ENCODE measurements around the gene PRKCB.
A peak's percentile ranks its signal among the peaks of the same experiment; 100 is the strongest.
"Not testable (repeated sequence)": the region's sequence is repeated elsewhere in the genome, so short reads cannot be mapped to it uniquely, and the experiment has no call there.

PRKCB gene

DNA sequence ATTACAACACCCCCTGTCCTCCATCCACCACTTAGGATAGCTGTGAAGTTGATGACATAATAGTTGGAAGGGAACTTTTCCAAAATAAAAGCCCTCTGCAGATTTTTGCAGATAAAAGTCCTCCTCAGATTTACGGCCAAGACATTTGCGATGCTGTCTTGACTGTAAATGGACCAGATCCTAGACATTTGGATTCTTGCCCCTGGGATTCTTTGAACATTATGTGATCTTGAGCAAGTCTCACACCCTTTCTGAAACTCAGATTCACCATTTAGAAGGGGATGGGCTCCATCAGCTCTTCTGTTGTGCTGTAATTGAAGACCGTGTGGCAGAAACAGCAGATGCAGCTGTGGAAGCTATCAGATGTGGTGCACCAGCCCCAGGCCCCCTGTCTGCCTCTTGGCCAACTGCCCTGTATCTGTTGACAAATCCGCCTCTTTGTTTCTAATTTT, 266.5 kb downstream of the PRKCB start:
- no peak for DNase-seq

DNA sequence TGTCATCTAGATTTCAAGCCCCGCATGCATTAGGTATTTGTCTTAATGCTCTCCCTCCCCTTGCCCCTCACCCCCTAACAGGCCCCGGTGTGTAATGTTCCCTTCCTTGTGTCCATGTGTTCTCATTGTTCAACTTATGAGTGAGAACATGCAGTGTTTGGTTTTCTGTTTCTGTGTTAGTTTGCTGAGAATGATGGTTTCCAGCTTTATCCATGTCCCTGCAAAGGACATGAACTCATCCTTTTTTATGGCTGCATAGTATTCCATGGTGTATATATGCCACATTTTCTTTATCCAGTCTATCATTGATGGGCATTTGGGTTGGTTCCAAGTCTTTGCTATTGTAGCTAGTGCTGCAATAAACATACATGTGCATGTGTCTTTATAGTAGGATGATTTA, 269.7 kb downstream of the PRKCB start:
- not testable (repeated sequence) for DNase-seq

DNA sequence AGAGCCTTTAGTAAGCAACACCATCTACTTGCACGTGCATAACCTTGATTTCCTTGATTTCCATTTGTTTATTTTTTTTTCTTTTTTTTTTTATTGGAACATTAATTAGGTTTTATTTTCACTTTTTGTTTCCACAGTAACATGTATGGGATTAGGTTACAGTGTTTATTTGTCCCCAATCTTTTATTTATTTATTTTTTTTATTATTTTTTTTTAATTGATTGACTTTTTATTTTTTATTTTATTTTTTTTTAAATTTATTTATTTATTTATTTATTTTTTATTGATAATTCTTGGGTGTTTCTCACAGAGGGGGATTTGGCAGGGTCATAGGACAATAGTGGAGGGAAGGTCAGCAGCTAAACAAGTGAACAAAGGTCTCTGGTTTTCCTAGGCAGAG, 272.3 kb downstream of the PRKCB start:
- not testable (repeated sequence) for DNase-seq

DNA sequence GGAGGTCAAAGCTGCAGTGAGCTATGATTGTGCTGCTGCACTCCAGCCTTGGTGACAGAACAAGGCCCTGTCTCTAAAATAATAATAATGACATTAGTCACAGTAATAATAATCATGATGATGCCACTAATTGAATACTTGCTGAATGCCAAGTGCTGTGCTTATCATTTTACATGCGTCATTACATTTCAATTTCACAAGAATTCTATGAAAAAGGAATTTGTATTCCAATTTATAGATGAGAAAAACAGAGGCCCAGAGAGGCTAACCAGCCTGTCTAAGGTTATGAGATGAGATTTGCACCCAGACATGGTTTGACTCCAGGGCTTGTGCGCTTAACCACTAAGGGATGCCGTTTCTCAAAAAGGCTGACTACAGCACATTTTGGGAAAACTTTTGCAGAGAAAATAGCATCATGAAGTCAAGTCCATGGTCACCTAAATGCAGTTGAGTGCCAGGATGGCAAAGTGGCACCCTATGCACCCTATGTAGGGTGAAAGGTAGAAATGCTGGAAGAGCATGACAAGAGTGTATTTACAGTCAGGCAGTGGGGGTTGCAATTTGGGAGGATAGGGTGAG, 276.0 kb downstream of the PRKCB start:
- no peak for DNase-seq

DNA sequence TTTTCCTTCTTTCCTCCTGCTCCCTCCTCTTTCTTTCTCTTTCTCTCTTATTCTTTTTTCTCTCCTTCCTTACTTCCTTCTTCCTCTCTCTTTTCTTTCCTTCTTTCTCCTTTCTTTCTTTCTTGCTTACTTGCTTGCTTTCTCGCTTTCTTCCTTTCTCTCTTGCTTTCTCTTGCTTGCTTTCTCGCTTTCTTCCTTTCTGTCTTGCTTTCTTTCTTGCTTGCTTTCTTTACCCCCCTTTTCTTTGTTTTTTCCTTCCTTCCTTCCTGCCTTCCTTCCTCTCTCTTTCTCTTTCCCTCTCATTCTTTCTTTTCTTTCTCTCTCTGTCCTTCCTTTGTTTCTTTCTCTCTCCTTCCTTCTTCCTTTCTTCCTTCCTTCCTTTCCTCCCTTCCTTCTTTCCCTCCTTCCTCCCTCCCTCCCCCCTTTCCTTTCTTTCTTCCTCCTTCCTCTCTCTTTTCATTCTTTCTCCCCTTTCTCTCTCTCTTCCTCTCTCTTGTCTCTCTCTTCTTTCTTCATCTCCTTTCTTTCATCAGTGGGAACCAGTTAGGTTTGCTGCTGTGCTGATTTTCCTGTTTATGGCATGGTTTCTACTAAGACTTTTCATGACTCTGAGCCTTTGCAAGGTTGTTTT, 277.4 kb downstream of the PRKCB start:
- no peak for DNase-seq

DNA sequence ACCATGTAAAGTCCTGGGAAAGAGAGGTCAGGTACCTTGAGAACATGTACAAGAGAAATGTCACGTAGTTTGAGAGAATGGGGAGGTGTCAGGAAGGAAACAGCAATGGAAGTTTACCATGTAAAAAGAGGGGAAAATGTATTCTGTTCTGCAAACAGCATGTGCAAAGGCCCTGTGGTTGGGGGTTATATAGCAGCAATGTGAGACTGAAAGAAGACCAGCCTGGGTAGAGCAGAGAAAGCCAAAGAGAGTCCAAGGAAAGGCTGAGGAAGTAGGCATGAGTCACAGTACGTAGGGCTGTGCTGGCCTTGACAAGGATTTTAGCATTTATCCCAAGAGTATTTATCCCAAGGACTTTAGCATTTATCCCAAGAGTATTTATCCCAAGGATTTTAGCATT, 279.1 kb downstream of the PRKCB start:
- DNase-seq, result no peak

DNA sequence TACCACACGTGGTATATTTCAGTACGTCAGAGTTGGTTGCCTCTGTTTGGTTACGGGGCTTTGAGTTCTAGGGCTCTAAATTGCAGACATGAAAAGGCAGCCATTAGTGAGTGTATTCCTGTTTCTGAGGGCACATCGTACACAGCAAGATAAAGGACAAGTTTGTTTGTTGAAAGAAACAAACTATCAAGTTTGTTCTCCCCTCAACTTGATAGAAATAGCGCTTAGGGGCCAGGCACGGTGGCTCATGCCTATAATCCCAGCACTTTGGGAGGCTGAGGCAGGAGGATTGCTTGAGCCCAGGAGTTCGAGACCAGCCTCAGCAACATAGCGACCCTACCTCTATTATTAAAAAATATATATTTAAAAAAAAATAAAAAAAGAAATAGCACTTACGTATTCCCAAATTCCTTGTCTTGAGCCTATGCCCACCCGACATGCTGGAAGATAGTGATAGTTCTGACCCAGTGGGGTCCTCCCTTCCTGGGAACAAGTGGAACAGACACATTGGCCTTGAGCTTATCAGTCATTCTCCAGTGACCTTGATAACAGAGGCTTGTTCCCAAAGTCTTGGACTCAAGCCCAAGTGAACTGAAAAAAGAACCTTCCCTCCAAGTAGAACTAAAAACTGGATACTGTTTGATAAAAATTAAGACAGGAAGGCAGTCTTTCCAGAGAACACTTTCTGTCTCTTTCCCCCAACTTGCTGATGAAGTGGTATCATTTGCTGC, 280.4 kb downstream of the PRKCB start:
- no peak for DNase-seq

DNA sequence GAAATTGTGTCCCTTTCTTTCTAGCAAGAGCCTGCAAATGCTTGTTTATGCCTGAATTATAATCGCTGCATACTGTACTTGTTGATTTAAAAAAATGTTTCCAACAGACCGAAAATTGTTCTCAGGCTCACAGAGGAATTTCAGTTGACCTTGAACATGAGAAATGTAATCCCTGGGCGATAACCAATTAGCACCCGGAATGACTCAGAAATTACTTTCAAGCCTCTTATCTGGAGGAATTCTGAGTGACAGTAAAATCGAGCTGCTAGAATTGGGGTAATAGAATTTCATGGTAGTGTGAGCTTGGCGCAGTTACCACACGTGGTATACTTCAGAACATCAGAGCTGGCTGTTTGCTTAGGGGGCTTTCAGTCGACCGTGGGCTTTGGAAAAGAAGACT, 281.2 kb downstream of the PRKCB start:
- peak; percentile 62 for DNase-seq

DNA sequence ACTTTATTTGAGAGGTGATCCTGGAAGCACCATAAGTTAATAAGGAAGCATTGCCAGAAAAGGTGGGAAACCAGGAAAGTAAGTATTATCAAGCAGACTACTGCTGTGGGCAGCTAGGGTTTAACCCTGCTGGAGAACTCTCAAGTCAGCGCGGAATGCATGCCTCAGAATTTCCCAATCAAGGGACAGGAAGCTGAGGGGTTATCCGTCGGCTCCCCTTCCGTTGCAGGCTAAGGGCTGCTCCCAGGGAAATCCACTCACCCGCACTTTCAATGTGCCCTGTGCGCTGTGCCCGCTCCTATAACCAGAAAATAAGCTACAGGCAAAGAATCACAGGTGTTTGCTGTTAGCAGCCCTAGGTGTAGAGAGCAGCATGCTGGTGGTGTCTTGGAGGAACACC, 281.9 kb downstream of the PRKCB start:
- DNase-seq, result no peak

DNA sequence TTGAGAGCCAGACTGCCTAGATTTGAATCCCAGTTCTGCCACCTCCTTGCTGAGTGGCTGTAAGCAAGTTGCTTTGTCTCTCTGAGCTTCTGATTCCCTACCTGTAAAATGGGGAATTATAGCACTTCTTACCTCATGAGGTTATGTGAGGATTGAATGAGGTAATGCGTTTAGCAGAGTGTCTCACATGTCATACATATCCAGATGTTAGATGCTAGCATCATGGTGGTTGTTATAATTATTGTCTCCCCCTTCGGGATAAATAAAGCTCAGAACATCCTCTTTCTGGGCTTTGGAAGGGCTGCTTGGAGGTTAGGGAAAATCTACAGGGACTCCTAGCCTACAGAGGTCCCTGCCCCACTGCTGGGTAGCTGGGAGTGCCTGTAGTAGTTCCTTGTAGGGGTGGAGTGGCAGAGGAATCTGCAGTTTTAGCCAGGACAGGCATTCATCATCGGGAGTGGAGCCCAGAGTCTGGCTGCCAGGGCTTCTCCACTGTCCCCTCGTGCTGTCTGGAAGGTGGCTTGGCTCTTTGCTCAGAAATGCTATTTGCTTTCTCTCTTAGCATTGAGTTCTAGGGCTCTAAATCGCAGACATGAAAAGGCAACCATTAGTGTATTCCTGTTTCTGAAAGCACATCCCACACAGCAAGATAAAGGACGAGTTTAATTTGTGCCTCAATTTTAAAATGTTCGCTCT, 282.5 kb downstream of the PRKCB start:
- no peak for DNase-seq

DNA sequence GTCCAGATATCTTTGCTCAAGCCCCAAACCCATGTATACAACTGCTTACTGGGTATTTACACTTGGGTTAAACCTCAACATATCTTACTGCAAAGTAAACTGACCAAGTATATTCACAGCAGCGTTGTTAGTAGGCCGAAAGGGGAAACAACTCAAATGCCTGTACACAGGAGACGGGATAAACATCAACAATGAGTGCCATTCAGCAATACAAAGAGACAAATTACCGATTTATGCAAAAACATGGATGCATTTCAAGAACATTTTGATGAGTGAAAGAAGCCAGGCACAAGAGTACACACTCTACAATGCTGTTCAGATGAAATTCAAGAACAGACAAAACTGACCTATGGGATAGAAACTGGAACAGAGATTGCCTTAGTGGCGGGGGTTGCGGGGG, 284.0 kb downstream of the PRKCB start:
- no peak for DNase-seq

DNA sequence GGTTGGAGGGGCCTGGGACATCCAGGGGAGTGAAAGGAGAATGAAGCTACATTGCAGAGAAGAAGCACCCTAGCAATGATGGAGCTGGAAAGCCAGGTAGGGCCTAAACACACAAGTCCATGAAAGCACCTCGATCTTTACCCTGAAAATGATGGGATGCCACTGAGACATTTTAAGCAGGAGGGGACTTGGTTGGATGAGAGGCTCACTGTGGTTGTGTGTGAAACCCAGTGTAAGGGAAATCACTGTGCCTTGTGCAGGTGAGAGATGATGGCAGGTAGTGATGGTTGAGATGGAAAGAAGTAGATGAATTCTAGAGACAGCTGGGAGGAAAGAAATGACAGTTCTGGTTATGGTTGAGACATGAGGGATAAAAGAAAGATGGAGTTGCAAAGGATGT, 287.5 kb downstream of the PRKCB start:
- no peak for DNase-seq

DNA sequence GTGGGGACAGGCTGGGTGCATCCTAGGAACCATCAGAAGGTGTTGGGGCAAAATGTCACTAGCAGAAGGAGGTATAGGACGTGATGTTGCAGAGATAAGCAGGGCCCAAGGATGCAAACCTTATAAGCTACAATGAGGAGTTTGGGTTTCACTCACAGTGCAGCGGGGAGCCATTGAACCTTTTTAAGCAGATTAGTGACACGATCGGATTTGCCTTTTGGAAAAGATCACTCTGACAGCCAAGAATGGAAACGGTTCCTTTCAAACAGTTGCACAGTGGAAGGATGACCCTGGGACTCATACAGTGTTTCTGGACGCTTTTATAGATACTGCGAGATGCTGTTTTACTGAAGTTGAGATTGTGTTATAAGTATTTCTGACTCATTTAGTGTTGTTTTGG, 288.5 kb downstream of the PRKCB start:
- DNase-seq, result no peak

DNA sequence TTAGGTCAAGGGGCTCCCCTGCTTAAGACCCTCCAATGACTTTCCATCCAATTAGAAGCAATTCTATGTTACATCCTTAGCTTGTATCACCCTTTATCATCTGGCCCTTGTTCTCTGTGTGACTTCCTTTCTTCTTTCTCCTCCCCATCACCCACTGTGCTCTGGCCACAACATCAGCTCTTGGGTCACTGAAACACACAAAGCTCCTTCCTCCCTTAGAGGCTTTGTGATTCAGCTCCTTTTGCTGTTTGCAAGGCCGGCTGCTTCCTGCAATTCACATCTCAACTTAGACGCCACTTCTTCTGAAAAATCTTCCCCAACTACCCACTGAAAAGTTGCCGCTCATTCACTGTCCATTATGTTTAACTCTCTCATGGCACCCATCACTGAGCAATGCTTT, 289.4 kb downstream of the PRKCB start:
- no peak for DNase-seq

DNA sequence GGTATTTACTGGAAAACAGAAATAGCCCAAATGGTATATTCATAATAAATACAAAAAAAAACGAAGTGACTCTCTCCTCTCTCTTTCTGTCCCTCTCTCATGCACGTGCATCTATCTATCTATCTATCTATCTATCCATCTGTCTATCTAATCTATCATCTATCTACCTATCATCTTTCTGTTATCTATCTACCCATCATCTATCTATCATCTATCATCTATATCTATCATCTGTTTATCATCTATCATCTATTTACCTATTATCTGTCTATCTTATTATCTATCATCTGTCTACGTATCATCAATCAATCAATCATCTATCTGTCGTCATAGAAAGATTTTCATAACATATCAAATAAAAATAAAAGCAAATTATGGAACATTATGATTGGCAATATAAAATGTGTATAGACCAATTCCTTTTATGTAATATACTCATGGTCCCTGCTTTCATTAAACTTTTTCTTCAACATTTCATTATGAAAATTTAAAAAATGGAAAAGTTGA, 293.7 kb downstream of the PRKCB start:
- no peak for DNase-seq

DNA sequence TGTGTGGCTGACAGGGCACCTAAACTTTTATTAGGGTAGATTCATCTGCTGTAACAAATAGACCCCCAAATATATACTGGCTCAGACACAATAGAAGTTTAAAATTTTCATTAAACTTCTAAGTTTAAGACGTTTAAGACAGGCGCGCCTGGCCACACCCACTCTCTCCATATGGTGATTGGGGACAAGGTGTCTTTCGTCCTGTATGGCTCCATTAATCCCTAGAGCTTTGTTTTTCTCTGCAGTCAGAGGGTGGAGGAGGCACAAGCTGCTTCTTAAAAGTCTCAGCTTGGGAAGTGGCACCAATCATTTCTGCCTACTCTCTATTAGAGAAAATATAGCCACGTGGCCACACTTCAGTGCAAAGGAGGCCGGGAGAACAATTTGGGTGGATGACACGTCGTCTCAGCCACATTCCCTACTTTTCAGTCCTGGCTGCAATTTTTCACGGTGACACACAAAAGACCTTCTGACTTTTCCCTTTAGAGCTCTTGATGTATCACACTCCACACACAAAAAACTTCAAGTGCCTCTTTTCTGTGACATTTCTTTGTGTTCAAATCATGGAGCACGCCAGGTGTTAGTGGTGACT, 294.8 kb downstream of the PRKCB start:
- no peak for DNase-seq

DNA sequence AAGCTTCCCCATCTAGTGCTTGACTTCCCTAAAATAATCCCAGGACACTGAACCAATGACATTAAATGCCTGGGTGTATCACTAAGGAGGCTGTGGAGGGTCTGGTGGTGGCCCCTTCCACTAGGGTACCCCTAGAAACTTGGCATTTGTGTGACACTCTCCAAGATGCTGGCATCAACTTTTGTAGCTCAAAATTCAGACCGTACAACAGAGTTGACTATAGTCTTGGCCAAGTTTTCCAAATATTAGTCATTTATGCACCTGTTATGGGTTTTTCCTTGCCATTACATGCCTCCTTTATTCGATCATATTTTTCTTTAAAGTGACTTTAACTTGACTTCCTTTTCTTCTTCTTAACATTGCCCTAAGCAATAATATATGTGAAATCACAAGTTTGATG, 295.5 kb downstream of the PRKCB start:
- DNase-seq, result no peak

DNA sequence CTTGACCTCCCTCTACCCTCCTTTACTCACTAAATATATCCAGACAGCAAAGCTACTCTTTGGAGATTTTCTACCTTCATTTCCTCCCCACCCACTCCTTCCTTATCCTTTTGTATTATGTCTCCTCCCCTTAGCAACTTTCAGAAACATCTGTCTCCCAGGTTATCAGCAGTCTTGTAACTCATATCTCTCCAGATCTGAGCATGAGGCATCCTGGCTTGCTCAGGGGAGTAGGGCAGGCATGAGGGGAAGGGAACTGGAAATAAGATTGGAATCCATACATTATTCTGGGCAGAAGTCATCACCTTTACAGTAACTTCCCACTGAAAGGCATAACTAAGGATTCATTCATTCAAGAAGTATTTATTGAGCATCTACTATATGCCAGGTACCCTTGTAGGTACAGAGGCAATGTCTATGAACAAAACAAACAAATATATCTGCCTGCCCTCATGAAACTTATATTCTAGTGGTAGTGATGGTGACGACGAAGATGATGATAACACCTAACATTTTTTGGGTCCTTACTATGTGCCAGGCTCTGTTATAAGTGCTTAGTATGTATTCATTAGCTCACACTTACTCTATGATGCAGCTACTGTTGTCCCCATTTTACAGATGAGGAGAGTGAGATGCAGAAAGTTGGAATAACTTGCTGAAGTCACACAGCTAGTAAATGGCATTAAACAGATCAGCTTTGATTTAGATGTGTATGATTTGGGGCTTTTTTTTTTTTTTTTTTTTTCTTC, 296.4 kb downstream of the PRKCB start:
- DNase-seq, result no peak

DNA sequence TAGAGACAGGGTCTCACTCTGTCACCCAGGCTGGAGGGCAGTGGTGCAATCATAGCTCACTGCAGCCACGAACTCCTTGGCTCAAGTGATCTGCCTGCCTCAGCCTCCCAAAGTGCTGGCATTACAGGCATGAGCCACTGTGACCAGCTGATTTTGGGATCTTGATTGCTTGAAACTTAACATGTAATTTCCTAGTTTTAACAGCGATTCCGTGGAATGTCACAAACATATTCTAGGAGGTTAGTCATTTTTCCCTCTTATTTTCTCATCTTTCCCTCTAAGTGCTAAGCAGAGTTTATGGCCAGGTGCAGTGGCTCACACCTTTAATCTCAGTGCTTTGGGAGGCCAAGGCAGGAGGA, 297.0 kb downstream of the PRKCB start:
- no peak for DNase-seq

DNA sequence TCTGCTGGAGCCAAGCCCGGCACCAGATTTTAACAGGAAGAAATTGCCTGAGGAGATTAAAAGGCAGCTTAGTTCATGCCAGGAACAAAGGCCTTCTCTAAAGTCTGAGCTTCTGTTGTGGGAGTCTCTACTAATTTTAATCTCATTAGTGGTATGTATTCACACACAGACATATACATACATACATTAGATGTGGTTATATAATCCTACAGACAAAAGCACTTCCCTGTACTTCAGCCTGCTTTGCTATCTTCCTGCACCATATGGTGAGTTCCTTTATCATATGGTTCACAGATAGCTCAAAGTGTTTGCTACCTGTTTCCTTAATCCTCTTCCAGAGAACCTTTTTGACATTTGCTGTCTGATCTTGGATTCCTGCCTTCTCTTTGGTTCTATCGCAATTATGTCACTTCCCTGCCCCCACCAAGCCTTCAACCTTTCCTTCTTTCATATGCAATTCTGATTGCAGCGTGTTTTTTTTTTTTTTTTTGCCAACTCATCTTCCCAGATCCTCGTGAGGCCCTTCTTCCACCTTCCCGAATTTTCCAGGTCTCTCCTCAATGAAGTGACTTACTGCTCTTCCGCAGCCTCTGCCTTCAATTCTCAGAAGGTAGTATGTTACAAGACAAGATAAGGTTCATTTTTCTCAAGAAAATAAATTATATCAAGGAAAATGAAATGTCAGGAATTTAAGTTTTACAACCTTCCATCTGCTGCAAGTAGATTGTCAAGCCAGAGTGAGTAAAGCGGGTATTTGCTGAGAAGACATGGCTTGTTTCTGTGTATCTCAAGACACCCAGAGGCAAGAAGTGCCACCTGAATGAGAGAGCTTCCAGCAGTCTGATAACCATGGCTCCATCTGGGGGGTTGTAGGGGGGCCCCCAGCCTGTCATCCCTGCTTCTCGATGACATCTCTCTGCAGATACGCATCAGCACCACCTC, 300.1 kb downstream of the PRKCB start:
- DNase-seq, result no peak

DNA sequence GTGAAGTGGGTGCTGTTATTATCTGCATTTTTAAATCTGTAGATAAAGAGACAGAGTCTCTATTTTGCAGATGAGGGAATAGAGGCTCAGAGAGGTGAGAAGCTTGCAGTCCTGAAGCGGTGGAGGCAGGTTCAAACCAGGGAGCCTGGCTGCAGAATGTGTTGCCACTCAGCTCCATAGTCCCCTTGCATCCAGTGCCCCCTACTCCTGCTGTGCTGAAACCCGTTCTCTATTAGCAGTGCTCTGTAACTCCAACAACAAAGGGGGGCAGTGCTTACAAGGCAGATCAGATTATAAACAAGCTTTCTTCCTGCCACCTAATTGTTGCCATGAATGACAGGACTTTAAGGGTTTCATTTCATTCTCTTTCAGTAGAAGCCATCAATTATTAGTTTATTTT, 302.2 kb downstream of the PRKCB start:
- DNase-seq, result no peak
